WTC11 (cell line): ENCODE data around the gene ADGRD2. TPM values are rescaled to one million over a fixed set of nuclear protein-coding genes. Genes with fewer than 3 reads are reported as not detected.

ENCODE experiments used
- ATAC-seq: fragments of 200-7000 bp; cut with Tn5 transposase; 2 replicates; pipeline ENCODE4 v1.10.0; 2021; ENCODE audit warnings: mild to moderate bottlenecking, moderate library complexity
- Bru-seq: library from RNA; stranded (reverse); fragments of 400-500 nt; gene quantifications from one replicate; lab custom pipeline; 2021; lab: Mats Ljungman, UMichigan
- CTCF ChIA-PET: fragments of 300-600 bp; sonication (Branson Sonifier 250); formaldehyde crosslinking; loops from one replicate; lab custom pipeline; 2021; ENCODE audit warnings: antibody characterized with exemption; lab: Charles Lee
- POLR2A ChIA-PET: fragments of 350-600 bp; sonication (Branson Sonifier 250); formaldehyde crosslinking; loops from one replicate; lab custom pipeline; 2021; ENCODE audit warnings: antibody characterized with exemption; lab: Charles Lee
- DNase-seq: peaks from one replicate; pipeline ENCODE4 v3.0.0; 2021; ENCODE audit warnings: low spot score
- H3K27ac Mint-ChIP-seq: 2 replicates; pipeline ENCODE4 v1.8.0; 2021; ENCODE audit warnings: mixed read lengths
- H3K27me3 Mint-ChIP-seq: 2 replicates; pipeline ENCODE4 v1.8.0; 2021; ENCODE audit warnings: low read depth, mild to moderate bottlenecking, moderate library complexity, mixed read lengths
- H3K36me3 Mint-ChIP-seq: 2 replicates; pipeline ENCODE4 v1.8.0; 2021; ENCODE audit warnings: mixed read lengths
- H3K4me1 Mint-ChIP-seq: 2 replicates; pipeline ENCODE4 v1.8.0; 2022; ENCODE audit warnings: mixed read lengths
- H3K4me3 Mint-ChIP-seq: 2 replicates; pipeline ENCODE4 v1.8.0; 2021; ENCODE audit warnings: mild to moderate bottlenecking, moderate library complexity, mixed read lengths
- H3K9me3 Mint-ChIP-seq: 2 replicates; pipeline ENCODE4 v1.8.0; 2021; ENCODE audit warnings: mixed read lengths
- ATF1 ChIP-seq: sonication (generic); formaldehyde crosslinking; IDR thresholded peaks from 2 replicates; pipeline ENCODE4 v1.8.1; 2023; ENCODE audit warnings: mild to moderate bottlenecking, moderate library complexity, missing genetic modification reagents
- MYBL2 ChIP-seq: sonication (generic); formaldehyde crosslinking; IDR thresholded peaks from 2 replicates; pipeline ENCODE4 v1.8.1; 2023; ENCODE audit warnings: mild to moderate bottlenecking, moderate library complexity, missing genetic modification reagents
- NR3C1 ChIP-seq: sonication (generic); formaldehyde crosslinking; conservative IDR thresholded peaks from 2 replicates; pipeline ENCODE4 v1.8.1; 2023; ENCODE audit warnings: low read depth, mild to moderate bottlenecking, missing genetic modification reagents
- OVOL2 ChIP-seq: fragments of 250-450 bp; sonication (Bioruptor Pico); IDR thresholded peaks from 2 replicates; pipeline ENCODE4 v1.9.0; 2021; ENCODE audit warnings: mild to moderate bottlenecking, borderline replicate concordance
- RELA ChIP-seq: sonication (generic); formaldehyde crosslinking; IDR thresholded peaks from 2 replicates; pipeline ENCODE4 v1.8.1; 2022; ENCODE audit warnings: missing genetic modification reagents, mild to moderate bottlenecking, borderline replicate concordance
- TP53 ChIP-seq: sonication (generic); formaldehyde crosslinking; IDR thresholded peaks from 2 replicates; pipeline ENCODE4 v1.8.1; 2023; ENCODE audit warnings: mild to moderate bottlenecking, missing genetic modification reagents
- ZBTB21 ChIP-seq: sonication (generic); formaldehyde crosslinking; IDR thresholded peaks from 2 replicates; pipeline ENCODE4 v1.8.1; 2023; ENCODE audit warnings: mild to moderate bottlenecking, missing genetic modification reagents, borderline replicate concordance
- ZNF138 ChIP-seq: sonication (generic); formaldehyde crosslinking; conservative IDR thresholded peaks from 2 replicates; pipeline ENCODE4 v1.8.1; 2022; ENCODE audit warnings: mild to moderate bottlenecking, moderate library complexity, missing genetic modification reagents
- ZNF396 ChIP-seq: fragments of 250-450 bp; sonication (Bioruptor Pico); IDR thresholded peaks from 2 replicates; pipeline ENCODE4 v1.8.0; 2021; ENCODE audit warnings: mild to moderate bottlenecking, moderate library complexity, borderline replicate concordance
- ZNF416 ChIP-seq: fragments of 250-450 bp; sonication (Bioruptor Pico); IDR thresholded peaks from 2 replicates; pipeline ENCODE4 v1.9.0; 2021; ENCODE audit warnings: mild to moderate bottlenecking, inconsistent platforms
- long read RNA-seq, 3 experiments: library from RNA in 1 of 3; library from capped mRNA in 1 of 3; library from polyadenylated mRNA in 1 of 3; unstranded in 2 of 3; stranded (forward) in 1 of 3; transcript quantifications; one replicate each; pipeline ENCODE4 v2.0.0, GENCODE V29; 2021
- total RNA-seq: library from RNA; stranded (reverse); gene quantifications from 3 replicates; pipeline ENCODE4 v1.2.3, GENCODE V29; 2021
- TF ChIP-seq, protein P1 (sequence below): sonication (generic); formaldehyde crosslinking; IDR thresholded peaks from 2 replicates; pipeline ENCODE4 v1.8.0; 2022; ENCODE audit warnings: mild to moderate bottlenecking, missing genetic modification reagents
- TF ChIP-seq, protein P2 (sequence below): sonication (generic); formaldehyde crosslinking; IDR thresholded peaks from 2 replicates; pipeline ENCODE4 v1.8.1; 2022; ENCODE audit warnings: mild to moderate bottlenecking, moderate library complexity, missing genetic modification reagents
- TF ChIP-seq, protein P3 (sequence below): sonication (generic); formaldehyde crosslinking; IDR thresholded peaks from 2 replicates; pipeline ENCODE4 v1.8.1; 2022; ENCODE audit warnings: missing genetic modification reagents, borderline replicate concordance
- TF ChIP-seq, protein P4 (sequence below): fragments of 250-450 bp; sonication (Bioruptor Pico); conservative IDR thresholded peaks from 2 replicates; pipeline ENCODE4 v1.9.0; 2021; ENCODE audit warnings: mild to moderate bottlenecking
- TF ChIP-seq, protein P5 (sequence below): fragments of 250-450 bp; sonication (Bioruptor Pico); IDR thresholded peaks from 2 replicates; pipeline ENCODE4 v1.9.0; 2021; ENCODE audit warnings: mild to moderate bottlenecking, borderline replicate concordance

Gene ADGRD2, protein sequence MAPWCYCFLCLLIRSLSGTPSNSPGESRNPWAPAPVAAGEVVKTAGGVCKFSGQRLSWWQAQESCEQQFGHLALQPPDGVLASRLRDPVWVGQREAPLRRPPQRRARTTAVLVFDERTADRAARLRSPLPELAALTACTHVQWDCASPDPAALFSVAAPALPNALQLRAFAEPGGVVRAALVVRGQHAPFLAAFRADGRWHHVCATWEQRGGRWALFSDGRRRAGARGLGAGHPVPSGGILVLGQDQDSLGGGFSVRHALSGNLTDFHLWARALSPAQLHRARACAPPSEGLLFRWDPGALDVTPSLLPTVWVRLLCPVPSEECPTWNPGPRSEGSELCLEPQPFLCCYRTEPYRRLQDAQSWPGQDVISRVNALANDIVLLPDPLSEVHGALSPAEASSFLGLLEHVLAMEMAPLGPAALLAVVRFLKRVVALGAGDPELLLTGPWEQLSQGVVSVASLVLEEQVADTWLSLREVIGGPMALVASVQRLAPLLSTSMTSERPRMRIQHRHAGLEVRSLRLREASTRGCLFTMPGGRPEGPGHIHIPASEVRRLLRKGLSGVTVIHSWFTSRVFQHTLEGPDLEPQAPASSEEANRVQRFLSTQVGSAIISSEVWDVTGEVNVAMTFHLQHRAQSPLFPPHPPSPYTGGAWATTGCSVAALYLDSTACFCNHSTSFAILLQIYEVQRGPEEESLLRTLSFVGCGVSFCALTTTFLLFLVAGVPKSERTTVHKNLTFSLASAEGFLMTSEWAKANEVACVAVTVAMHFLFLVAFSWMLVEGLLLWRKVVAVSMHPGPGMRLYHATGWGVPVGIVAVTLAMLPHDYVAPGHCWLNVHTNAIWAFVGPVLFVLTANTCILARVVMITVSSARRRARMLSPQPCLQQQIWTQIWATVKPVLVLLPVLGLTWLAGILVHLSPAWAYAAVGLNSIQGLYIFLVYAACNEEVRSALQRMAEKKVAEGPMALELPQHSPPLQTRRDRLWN
- 0.61 to 1.6 TPM (median 1.3 TPM) in 3 replicates for total RNA-seq
- Bru-seq, nascent RNA, result percentile 17 among the genes with signal in this experiment
- long read RNA-seq, experiment 1, partial matches to known transcripts, result 0 of 1 reads
- long read RNA-seq, experiment 1, other reads (novel, unspliced or antisense), result 1 of 1 reads
- long read RNA-seq, experiment 2, result 0 reads
- long read RNA-seq, experiment 3, result 0 reads

DNA sequence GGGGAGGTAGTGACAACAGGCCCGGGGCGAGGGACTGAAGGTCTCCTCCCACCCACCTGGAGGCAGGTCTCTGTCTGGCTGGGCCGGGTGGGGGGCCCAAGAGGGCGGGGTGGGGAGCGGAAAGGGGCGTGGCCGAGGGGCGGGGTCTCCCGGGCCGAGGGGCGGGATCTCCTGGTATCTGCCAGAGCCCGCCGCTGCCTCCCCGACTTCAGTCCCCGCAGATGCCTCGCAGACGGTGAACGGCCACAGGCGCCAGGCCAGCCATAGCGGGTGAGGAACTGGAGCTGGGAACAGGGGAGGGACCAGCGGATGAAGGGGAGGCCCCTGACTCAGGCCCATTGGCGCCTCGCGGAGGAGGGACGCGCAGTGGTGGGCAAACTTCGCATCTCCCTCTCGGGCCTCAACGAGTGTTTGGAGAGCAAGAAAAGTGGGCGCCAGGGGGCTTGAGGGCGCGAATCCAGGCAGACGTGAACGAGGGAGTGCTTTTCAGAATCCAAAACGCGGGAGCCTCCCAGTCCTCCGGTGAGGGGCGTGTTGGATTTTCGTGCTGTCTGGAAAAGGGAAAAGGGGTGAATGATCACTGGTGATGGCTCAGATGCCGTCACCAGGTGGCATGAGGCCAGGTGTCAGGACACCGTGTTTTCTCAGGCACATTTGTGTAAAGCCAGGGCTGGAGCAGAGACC is at the start of gene ADGRD2:
TSS of gene ADGRD2 (plus strand) at position 211 of the 684 bp plus-strand sequence. CDS start 1,216 bp downstream, outside the sequence.
- Mint-ChIP-seq H3K4me1 (peaks cover 17% of the 10 kb centered on the region), H3K27ac (no peak within 1 kb of the TSS), H3K9me3 (no peaks in the 10 kb centered on the region), H3K4me3 (peak within 1 kb of the TSS; percentile 78), H3K36me3 (no peaks in the 10 kb centered on the region), H3K27me3 (peaks cover 38% of the 10 kb centered on the region)
- TF ChIP-seq, protein P1, sequence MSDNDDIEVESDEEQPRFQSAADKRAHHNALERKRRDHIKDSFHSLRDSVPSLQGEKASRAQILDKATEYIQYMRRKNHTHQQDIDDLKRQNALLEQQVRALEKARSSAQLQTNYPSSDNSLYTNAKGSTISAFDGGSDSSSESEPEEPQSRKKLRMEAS (CRISPR knock-in tag), result peak; percentile 61; the same call in 1 of the 2 replicates
- TF ChIP-seq, protein P2, sequence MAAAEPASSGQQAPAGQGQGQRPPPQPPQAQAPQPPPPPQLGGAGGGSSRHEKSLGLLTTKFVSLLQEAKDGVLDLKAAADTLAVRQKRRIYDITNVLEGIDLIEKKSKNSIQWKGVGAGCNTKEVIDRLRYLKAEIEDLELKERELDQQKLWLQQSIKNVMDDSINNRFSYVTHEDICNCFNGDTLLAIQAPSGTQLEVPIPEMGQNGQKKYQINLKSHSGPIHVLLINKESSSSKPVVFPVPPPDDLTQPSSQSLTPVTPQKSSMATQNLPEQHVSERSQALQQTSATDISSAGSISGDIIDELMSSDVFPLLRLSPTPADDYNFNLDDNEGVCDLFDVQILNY (CRISPR knock-in tag), result 0 out of 2 replicates have a peak, but pooled peaks have one; percentile 56
- TF ChIP-seq RELA (CRISPR knock-in tag), result no peak
- TF ChIP-seq NR3C1 (CRISPR knock-in tag), result peak; percentile 53; the same call in 1 of the 2 replicates
- peak; percentile 41; the same call in 1 of the 2 replicates for TF ChIP-seq ZBTB21 (CRISPR knock-in tag)
- 0 out of 2 replicates have a peak, but pooled peaks have one; percentile 24 for TF ChIP-seq ZNF138
- TF ChIP-seq ZNF396 (CRISPR knock-in tag), result no peak
- DNase-seq (peak; percentile 89), ATAC-seq (peak; percentile 84)
- CTCF ChIA-PET, result interaction anchor here (0.7 to 2.1 kb wide), 10 partner anchors 27 to 403 kb away, joined by 3 to 10 read pairs (median 4); partner anchors contain the start of gene WDR38
- POLR2A ChIA-PET, result no interaction called here

DNA sequence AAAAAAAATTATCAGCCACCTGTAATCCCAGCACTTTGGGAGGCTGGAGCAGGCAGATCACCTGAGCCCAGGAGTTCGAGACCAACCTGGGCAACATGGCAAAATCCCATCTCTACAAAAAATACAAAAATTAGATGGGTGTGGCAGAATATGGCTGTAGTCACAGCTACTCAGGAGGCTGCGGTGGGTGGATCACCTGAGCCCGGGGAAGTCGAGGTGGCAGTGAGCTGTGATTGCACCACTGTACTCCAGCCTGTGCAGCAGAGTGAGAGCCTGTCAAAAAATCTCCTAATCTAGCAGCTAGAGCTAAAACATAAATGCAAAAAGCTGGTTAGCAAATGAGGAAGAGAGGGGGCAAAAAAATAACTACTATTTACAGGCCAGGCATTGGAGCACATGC is 47.0 kb upstream of the ADGRD2 start:
- no peak overlapping the region for H3K4me3 Mint-ChIP-seq
- H3K36me3 Mint-ChIP-seq, result peaks cover 42% of the 10 kb centered on the region
- peaks cover 27% of the 10 kb centered on the region for H3K4me1 Mint-ChIP-seq
- CTCF ChIA-PET, result interaction anchor here (1.2 kb wide), 1 partner anchor 9 kb away, joined by 4 read pairs; no protein-coding TSS in a partner anchor
- no peaks in the 10 kb centered on the region for H3K27me3 Mint-ChIP-seq
- H3K27ac Mint-ChIP-seq, result no peak overlapping the region
- POLR2A ChIA-PET, result no interaction called here
- DNase-seq (no peak), ATAC-seq (no peak)
- H3K9me3 Mint-ChIP-seq, result no peaks in the 10 kb centered on the region
- TF ChIP-seq MYBL2 (CRISPR knock-in tag) (no peak), TP53 (CRISPR knock-in tag) (no peak), OVOL2 (CRISPR knock-in tag) (no peak), ATF1 (CRISPR knock-in tag) (no peak), ZNF416 (CRISPR knock-in tag) (no peak)
- TF ChIP-seq, protein P3, sequence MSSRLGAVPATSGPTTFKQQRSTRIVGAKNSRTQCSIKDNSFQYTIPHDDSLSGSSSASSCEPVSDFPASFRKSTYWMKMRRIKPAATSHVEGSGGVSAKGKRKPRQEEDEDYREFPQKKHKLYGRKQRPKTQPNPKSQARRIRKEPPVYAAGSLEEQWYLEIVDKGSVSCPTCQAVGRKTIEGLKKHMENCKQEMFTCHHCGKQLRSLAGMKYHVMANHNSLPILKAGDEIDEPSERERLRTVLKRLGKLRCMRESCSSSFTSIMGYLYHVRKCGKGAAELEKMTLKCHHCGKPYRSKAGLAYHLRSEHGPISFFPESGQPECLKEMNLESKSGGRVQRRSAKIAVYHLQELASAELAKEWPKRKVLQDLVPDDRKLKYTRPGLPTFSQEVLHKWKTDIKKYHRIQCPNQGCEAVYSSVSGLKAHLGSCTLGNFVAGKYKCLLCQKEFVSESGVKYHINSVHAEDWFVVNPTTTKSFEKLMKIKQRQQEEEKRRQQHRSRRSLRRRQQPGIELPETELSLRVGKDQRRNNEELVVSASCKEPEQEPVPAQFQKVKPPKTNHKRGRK (CRISPR knock-in tag), result no peak
- TF ChIP-seq, protein P4, sequence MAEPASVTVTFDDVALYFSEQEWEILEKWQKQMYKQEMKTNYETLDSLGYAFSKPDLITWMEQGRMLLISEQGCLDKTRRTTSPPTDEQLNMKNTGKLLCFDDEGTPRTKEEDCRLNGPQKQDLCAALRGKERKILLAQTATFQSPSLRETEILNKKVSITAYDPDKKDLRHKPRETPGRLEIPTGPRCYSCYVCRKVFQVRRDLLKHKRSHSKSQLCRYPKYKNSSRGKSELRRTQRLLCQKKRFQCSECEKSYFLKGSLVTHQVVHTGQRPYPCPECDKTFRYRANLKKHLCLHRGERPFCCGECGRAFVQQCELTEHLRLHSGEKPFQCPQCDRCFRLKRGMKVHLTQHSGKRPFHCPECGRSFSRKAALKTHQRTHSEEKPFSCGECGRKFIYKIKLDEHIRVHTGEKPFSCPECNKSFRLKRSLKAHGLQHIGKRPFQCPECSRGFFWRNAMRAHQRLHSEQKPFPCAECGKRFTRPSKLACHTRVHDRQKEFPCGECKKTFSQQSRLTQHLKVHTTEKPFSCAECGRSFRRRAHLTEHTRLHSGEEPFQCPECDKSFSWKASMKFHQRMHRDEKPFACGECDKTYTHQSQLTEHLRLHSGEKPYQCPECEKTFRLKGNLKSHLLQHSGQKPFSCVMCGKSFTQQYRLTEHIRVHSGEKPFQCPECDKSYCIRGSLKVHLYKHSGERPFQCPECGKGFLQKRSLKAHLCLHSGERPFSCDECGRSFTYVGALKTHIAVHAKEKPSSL (CRISPR knock-in tag), result no peak
- TF ChIP-seq, protein P5, sequence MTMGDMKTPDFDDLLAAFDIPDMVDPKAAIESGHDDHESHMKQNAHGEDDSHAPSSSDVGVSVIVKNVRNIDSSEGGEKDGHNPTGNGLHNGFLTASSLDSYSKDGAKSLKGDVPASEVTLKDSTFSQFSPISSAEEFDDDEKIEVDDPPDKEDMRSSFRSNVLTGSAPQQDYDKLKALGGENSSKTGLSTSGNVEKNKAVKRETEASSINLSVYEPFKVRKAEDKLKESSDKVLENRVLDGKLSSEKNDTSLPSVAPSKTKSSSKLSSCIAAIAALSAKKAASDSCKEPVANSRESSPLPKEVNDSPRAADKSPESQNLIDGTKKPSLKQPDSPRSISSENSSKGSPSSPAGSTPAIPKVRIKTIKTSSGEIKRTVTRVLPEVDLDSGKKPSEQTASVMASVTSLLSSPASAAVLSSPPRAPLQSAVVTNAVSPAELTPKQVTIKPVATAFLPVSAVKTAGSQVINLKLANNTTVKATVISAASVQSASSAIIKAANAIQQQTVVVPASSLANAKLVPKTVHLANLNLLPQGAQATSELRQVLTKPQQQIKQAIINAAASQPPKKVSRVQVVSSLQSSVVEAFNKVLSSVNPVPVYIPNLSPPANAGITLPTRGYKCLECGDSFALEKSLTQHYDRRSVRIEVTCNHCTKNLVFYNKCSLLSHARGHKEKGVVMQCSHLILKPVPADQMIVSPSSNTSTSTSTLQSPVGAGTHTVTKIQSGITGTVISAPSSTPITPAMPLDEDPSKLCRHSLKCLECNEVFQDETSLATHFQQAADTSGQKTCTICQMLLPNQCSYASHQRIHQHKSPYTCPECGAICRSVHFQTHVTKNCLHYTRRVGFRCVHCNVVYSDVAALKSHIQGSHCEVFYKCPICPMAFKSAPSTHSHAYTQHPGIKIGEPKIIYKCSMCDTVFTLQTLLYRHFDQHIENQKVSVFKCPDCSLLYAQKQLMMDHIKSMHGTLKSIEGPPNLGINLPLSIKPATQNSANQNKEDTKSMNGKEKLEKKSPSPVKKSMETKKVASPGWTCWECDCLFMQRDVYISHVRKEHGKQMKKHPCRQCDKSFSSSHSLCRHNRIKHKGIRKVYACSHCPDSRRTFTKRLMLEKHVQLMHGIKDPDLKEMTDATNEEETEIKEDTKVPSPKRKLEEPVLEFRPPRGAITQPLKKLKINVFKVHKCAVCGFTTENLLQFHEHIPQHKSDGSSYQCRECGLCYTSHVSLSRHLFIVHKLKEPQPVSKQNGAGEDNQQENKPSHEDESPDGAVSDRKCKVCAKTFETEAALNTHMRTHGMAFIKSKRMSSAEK (CRISPR knock-in tag), result no peak
